GM19351 (cell line): ENCODE measurements around the gene ECEL1.
"Not testable (repeated sequence)": the region's sequence is repeated elsewhere in the genome, so short reads cannot be mapped to it uniquely, and the experiment has no call there.

Experiments
- ATAC-seq: cut with Tn5 transposase; IDR thresholded peaks from one replicate; pipeline ENCODE4 v1.9.1; 2021; ENCODE audit warnings: mild to moderate bottlenecking, moderate library complexity; ENCODE audit not compliant: unreplicated experiment

The ECEL1 gene

GRCh38 chr2:232444409-232445148, 43.1 kb downstream of the ECEL1 start:
- peak; percentile 50 for ATAC-seq

GRCh38 chr2:232443669-232444408, 43.8 kb downstream of the ECEL1 start:
- ATAC-seq: not testable (repeated sequence)

- not testable (repeated sequence) for ATAC-seq
Measured at GRCh38 chr2:232443047-232443446, 44.6 kb downstream of the ECEL1 start.

GRCh38 chr2:232442431-232442830, 45.2 kb downstream of the ECEL1 start:
- not testable (repeated sequence) for ATAC-seq

GRCh38 chr2:232441922-232442321, 45.7 kb downstream of the ECEL1 start:
- ATAC-seq: not testable (repeated sequence)

- no peak for ATAC-seq
Measured at GRCh38 chr2:232441147-232441651, 46.4 kb downstream of the ECEL1 start.

GRCh38 chr2:232440220-232441018, 47.2 kb downstream of the ECEL1 start:
- ATAC-seq: peak; percentile 88

- no peak for ATAC-seq
Measured at GRCh38 chr2:232439758-232440135, 47.9 kb downstream of the ECEL1 start.

GRCh38 chr2:232438951-232439757, 48.5 kb downstream of the ECEL1 start:
- ATAC-seq: peak; percentile 37

- ATAC-seq: no peak
Measured at GRCh38 chr2:232438091-232438490, 49.5 kb downstream of the ECEL1 start.

- no peak for ATAC-seq
Measured at GRCh38 chr2:232437195-232437571, 50.5 kb downstream of the ECEL1 start.

GRCh38 chr2:232436381-232437194, 51.0 kb downstream of the ECEL1 start:
- ATAC-seq: no peak

GRCh38 chr2:232435805-232436204, 51.8 kb downstream of the ECEL1 start:
- no peak for ATAC-seq

GRCh38 chr2:232435375-232435648, 52.3 kb downstream of the ECEL1 start:
- no peak for ATAC-seq

GRCh38 chr2:232434563-232435374, 52.9 kb downstream of the ECEL1 start:
- ATAC-seq: no peak

- ATAC-seq: no peak
Measured at GRCh38 chr2:232434091-232434490, 53.5 kb downstream of the ECEL1 start.

- not testable (repeated sequence) for ATAC-seq
Measured at GRCh38 chr2:232433622-232434021, 54.0 kb downstream of the ECEL1 start.

GRCh38 chr2:232432598-232433184, 54.9 kb downstream of the ECEL1 start:
- ATAC-seq: no peak
